NCI-H2081 treated with DMSO at 0.1 percent for 48 hours (cell line): ENCODE data around the gene KRT14.
"Not testable (repeated sequence)": the region's sequence is repeated elsewhere in the genome, so short reads cannot be mapped to it uniquely, and the experiment has no call there.

Experiments
- DNase-seq: peaks from one replicate; lab custom pipeline; 2025; lab: John Stamatoyannopoulos, UW

The KRT14 gene

DNA sequence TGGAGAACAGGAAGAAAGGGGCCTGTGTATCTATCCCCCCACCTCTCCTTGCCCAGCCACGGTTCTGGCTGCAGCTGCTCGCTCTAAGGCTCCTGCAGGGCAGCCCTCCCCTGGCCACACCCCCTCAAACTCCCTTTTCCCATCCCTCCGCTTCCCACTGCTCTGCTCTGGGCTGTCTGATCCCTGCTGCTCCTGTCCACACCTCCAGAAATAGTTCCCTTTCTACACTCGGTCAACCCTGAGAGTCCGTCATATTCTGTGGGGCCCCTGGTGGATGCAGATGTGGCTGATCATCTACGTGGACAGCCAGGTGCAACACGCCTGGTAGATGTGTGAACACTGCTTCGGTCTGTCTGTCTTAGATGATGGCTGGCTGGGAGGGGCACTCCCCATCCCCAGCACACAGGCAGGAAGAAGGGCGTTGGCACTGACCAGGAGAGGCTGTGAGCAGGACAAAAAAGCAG, 39.3 kb downstream of the KRT14 start:
- no peak for DNase-seq

GRCh38 chr17:41546819-41547218, 39.9 kb downstream of the KRT14 start:
- no peak for DNase-seq

DNA sequence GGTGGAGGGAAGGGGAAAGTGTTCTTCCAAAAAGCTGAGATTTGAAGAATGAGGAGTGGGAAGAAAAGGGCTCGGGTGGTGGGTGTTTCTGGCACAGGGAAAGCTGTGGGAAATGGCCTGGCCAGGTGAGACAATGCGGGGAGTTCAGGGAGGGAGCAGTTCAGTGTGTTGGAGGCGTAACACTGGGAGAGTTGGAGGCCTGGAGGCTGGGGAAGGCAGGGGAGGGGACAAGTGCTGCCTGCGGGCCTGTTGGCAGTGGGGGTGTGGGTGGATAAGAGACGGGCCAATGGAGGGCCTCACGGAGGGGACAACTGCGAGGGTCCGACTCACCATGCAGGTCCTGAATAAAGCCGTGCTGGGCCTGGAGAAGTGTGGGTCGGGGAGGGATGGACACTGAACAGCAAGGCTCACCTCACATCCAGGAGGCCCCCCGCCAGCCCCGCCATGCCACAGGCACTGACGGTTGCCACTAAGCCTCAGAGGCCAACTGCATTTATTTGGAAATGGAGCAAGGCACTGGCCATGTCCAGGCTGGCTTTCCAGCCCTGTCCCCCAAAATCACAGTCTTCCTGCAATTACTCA, 40.8 kb downstream of the KRT14 start:
- DNase-seq, result no peak

DNA sequence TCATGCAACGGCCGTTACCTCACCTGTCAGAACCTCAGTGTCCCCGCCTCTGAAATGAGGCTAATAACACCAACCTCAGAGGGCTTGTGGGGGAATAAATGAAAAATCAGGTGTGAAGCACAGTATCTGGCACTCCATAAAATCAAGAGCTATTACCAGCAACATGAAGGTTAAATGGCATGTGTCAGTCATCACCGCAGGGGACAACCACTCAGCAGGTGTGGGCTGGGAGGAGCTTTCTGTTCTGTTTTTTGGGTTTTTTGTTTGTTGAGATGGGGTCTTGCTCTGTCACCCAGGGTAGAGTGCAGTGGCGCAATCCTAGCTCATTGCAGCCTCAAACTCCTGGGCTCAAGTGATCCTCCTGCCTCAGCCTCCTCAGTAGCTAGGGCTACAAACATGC, 41.8 kb downstream of the KRT14 start:
- no peak for DNase-seq

DNA sequence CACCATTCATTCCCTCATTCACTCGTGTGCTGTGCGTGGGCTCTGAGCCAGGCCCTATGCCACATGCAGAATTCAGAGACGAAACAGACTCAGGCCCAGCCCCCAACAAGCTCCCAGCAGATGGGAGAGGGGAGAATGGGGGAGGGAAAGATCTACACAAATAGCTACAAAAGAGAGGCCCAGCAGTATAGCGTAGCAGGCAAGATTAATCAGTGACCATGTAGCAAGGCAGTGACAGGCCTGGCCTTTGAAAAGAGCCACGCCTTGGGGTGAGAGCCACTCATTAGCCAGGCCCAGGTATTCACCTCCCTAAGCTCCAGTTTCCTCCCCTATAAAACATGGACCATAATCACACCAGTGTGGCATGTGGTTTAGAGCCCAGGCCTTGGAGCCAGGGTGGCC, 42.2 kb downstream of the KRT14 start:
- no peak for DNase-seq

DNA sequence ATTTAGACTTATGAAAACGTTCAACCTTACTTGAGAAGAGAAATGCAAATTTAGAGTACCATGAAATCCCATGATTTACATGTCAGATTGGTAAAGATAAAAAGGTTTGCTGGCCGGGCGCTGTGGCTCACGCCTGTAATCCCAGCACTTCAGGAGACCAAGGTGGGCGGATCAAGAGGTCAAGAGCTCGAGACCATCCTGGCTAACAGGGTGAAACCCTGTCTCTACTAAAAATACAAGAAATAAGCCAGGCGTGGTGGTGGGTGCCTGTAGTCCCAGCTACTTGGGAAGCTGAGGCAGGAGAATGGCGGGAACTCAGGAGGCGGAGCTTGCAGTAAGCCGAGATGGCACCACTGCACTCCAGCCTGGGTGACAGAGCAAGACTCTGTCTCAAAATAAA, 43.9 kb downstream of the KRT14 start:
- not testable (repeated sequence) for DNase-seq

DNA sequence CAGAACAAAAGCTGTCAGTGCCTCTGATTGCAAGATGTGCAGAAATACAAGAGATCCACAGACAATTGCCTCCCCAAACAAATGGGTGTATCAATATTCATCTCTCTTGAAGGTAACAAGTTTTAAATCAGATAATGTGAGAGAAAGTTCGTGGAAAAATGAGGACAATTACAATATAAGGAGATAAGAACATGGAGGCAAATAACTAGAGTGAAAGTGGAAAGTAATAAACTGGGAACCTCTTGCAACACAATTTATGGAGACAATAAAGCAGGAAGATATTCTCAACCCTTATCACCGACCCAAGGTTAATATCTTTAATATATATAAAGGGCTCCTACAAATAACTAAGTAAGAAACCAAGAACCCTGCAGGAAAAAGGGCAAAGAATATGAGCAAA, 44.3 kb downstream of the KRT14 start:
- no peak for DNase-seq

DNA sequence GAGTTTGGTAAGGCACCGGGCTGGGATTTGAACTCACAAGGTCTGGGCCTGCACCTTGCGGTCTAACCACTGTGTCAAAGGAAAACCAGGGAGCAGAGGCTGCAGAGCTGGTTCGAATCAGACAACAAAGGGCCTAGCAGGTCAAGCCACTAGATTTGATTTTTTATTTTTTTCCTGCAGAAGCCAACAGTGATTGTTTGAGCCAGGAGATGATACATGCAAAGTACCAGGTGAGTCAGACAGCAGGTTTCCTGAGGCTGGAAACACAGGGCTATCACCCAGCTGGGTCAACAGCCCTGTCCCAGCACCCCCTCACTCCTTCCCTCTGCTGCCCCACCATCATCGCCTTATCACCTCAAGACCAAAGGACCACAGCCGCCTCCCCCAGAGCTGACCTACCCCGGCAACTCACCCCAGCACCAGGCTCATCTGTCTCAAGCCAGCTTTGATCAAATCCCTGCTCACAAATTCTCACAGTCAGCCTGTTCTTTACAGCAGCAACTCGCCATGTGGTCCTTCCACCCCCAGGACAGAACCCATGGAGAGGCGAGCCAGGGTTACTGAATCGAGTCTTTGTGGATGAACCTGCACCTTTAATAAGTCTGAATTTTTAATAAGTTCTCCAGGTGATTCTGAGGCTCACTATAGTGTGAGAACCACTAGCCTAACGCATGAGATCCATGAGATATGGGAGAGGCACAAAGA, 45.6 kb downstream of the KRT14 start:
- DNase-seq, result no peak

- no peak for DNase-seq
These were observed 46.6 kb downstream of the KRT14 start for GRCh38 chr17:41539979-41540701.

DNA sequence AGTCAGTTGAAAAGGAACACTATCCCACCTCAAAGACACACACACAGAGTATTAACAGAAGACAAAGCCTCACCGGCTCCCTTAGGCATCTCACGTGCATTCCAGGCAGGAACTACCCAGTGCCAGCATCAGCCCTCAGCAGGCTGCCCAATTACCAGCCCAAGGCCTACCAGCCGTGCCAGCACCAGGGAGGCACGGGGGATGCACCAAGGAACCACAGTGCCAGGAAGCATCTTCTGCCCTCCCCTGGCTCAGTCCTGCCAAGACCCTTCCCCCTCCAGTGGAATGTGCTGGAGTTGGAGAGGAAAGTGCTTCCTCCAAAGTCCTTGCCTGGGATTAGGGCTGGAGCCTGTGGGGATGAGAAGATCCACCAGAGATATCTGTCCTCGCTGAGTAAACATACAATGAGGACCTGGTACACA, 47.6 kb downstream of the KRT14 start:
- no peak for DNase-seq

DNA sequence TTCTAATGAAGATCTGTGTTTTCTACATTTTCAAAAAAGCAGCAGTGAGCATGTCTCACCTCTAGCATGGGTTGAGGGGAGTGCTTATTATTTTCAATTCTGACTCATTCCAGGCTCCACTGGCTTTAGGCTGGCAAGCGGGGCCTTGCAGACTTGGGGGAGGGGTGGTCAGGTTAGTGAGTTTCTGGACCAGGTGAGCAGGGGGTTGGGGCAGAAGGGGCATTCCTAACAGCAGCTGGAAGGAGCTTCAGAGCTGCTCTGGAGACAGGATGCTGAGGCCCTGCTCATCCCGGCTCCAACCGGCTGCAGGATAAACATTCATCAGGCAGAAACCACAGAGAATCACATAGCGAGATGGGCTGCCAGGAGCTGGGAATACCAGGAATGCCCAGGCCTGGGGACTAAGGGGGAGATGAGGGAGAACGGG, 48.1 kb downstream of the KRT14 start:
- no peak for DNase-seq

- no peak for DNase-seq
These were observed 48.7 kb downstream of the KRT14 start for GRCh38 chr17:41537990-41538389.

GRCh38 chr17:41537614-41537954, 49.1 kb downstream of the KRT14 start:
- no peak for DNase-seq

DNA sequence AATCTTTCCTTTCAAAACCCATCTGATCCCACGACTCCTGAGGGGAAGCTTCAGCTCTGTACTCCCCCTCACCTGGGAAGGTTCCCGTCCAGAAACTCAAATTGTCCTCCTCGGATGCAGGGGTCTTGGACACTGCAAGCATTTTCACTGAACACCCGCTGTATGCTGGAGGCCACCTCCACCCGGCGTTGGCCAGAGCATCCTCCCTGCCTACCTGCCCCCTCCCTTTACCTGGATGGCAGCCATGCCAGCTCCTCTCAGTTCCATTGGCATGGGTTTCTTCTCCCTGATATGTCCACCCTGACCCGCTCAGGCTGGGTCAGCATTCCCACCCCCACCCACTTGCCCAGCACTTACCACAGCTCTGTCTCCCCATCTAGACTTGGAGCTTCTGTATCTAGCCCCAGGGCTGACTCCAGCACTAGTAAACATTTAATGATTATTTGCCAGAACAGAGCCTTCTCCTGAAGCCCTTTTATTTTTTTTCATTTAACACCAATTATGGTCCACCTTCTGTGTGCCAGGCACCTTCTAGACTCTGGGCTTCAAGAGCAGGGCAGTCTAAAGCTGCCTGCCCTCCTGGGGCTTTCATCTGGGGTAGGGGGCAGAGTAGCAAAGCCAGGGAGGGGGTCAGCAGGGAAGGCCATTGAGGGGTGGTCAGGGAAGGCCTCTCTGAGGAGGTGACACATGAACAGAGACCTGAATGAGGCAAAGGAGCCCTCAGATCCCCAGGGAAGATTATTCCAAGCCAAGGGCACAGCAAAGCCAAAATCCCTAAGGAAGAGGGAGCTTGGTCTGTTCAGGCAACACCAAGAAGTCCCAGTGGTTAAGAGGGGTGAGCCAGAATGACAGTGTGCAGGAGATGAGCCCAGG, 49.7 kb downstream of the KRT14 start:
- DNase-seq, result no peak

- no peak for DNase-seq
These were observed 50.8 kb downstream of the KRT14 start for GRCh38 chr17:41535764-41536481.

DNA sequence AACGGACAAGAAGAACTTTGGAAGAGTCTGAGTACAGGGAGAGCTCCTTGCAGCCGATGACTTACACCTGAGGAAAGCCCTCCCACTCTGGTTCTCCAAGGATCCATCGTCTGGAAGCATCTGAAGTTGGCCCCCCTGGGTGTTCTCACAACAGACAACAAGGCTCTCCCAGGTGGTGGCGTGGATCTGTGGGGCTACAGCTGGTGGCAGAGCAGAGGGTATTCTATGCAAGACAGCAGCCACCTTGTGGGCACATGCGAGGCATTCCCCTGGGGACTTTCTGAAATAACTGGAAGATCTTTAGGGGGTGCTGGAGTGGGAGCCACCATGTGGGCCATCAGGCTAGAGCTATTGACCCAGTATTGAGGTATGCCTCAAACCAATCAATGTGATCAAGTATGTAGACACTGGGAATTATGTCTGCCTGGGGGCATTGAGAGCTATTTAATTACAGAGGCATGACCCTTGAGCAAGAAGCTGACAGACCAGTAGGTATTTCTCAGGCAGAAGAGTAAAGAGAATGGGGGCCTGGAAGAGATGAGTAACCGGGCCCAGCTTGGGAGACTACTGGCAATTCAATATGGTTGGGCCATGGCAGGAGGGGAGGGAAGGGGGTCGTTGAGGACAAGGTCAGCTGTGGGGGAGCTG, 51.7 kb downstream of the KRT14 start:
- no peak for DNase-seq

- no peak for DNase-seq
These were observed 53.1 kb downstream of the KRT14 start for GRCh38 chr17:41533613-41534012.

DNA sequence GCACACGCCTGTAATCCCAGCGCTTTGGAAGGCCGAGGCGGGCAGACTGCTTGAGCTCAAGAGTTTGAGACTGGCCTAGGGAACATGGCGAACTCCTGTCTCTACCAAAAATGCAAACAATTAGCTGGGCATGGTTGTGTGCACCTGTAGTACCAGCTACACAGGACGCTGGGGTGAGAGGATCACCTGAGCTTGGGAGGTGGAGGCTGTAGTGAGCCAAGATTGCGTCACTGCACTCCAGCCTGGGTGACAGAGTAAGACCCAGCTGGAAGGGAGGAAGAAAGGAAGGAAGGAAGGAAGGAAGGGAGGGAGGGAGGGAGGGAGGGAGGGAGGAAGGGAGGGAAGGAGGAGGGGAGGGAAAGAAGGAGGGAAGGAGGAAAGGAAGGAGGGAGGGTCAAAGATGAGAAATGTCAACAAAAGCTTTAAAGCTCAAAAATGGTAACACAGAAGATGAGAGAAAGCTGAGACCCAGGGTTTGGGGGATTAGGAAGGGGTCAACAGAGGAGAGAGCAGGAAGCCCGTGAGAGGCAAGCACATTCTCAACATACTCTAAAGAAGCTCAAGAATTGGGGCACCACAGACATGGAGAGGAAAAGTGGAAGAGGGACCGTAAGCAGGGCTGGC, 53.6 kb downstream of the KRT14 start:
- DNase-seq, result no peak
